Measurements from ENCODE around the gene HIVEP3.

The HIVEP3 gene

DNA sequence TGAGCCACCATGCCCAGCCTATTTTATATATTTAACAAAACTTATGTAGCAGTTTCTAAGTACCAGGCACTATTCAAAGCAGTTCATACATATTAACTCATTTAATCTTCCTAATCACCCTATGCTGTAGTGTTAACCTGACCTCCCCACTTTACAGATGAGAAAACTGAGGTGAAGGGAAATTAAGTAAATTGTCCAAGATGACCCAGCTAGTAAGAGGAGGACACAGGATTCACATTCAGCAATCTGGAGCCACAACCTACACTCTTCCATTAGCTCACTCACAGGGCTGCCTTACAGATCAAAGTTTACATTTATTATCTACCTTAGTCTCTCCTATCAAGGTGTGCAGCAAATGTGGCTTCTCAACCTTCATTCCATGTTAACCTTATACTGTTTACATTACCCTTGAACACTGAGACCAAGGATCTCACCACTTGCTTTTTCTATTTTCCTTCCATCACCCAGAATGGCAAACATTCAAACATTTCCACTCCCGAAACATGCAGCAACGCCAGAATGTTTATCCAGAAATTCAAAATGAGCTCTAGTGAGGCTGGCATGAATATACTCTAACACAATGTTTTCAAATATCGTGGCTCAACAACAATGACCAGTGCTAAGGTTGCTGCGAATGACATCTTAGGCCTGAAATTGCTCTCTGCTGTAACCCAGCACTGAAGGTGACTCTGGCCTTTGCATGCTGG lies 24.5 kb downstream of the HIVEP3 start:
- no peak for DNase-seq (ENCODE audit: low read depth in 2 of 2)

DNA sequence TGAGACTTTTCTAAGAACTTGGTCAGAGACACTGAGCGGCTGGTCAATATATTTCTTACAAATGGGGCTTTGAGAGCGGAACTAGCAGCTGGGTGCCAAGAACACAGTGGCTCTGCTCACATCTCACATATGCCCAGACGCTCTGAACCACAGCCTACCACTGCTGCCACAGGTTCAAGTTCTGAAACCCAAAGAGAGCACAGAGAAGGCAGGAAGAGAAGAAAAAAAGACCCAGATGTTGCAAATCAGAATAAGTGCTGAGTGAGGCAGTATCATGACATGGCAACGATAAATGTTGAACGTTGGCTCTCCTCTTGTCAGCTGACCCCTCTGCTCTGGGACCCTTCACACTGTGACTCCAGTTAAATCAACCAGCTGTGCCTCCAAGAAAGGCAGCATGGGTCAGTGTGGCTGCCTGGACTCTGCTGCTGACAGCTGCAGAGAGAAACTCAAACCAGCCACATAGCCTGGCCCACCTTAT lies 26.4 kb downstream of the HIVEP3 start:
- DNase-seq (ENCODE audit: low read depth in 2 of 2), result no peak

DNA sequence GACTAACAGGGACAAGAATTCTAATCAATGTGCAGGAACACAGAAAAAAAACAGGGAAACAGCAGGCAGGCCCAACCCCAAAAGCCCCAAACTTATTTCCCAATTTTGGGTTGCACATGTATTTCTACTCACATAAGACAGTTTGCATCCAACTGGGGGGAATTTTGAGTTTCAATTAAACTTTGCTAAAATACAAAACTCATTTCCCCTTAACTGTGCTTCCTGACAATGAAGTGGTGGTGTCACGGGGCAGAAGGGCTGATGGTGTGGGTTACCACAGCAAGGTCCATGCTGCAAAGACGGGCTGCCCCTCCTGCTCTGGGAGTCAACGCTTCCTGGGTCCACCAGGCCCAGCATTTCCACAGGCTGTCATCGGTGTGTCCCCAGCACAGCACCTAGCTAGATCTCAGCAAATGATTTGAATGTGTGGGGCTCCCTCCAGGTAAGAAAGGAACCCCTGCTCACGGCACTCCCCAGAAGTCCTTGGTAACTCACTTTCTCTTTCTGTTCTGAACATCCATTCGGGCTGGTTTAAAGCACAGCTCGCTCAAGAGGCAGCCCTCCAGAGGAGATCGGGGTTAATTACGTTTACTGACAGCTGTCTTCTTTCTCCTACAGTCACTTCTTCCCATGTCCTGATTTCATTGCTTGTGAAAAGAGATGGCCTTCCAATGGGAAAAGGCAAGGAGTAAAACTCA lies 27.4 kb downstream of the HIVEP3 start:
- DNase-seq (ENCODE audit: low read depth in 2 of 2), result peak; percentile 20 to 52

DNA sequence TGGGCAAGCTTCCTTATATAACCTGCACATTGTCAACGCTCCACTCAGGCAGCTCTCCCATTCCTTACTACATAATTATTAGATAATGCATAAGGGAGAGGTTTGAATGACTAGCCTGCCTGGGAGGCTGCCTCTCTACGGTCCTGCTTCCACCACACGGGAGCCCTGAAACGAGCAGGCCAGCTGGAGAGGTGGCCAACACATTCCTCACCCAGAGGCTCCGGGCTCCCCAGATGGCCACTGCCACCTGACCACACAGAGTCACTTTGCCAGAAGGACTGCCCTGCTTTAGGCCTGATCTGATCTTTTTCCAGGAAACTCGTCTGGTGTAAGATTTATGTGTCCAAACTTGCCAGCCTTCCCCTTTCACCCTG lies 27.9 kb downstream of the HIVEP3 start:
- DNase-seq (ENCODE audit: low read depth in 2 of 2), result no peak

DNA sequence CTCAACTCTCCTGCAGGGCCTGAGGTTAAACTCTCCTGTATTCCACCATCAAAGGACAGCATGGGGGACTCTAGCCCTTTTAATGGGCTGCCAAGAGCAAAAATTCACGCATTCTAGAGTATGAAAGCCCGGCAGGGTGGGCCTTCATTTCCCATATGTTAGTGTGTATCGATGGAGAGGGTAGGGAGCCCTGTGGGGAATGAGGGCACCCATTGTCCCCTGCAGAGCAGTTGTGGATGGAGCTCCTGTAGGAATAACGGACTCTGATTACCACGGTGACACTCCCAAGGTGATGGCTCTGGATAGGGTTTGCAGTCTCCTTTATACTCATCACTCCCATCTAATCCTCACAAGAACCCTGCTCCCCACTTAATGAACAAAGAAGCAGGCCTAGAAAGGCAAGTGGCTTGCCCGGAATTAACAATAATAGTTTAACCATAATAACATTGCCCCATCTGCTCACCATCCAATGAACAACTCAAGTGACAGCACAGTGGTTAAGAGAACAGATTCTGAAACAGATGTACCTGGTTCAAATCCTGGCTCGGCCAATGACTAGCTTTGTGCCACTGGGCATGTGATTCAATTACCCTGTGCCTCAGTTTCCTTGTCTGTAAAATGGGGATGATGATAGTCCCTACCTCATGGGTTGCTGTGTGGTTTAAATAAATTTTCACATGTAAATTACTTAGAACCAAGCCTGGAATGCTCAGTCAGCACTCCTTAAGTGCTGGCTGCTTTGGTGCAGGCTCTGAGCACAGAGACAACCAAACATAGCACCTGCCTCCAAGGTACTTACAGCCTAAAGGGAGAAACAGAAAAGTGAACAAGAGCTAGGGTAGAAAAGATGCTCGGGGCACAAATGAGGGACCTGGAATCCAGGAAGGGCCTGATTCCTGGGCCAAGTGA lies 29.0 kb downstream of the HIVEP3 start:
- DNase-seq (ENCODE audit: low read depth in 2 of 2), result no peak

DNA sequence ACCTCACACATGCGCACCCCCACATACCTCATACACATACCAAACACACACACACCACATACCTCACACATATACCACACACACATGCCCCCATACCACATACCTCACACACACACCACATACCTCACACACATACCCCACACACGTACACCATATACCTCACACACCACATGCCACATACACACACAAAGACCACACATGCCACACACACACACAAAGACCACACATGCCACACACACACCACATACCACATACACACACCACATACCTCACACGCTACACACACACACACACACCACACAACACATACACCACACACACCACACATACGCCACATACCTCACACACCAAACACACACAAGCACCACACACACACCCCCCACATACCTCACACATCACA lies 30.0 kb downstream of the HIVEP3 start:
- DNase-seq (ENCODE audit: low read depth in 2 of 2), result no peak

DNA sequence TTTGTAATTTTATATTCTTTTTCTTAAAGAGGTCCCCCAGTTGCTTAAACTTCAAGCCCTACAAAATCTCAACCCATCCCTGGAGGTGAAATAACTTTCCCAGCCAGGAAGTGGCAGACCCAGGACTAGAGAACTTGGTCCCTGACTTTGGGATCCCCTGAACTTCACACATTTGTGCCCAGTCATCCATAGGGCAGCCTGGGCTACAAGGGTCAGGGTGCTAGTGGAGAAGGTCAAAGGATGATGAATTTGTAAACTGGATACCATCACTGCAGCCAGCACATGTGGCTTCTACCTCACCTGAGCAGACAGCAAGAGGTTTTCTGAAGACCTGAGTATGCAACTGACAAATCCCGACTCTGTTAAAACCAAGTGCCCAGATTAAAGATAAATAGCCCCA lies 31.4 kb downstream of the HIVEP3 start:
- no peak for DNase-seq (ENCODE audit: low read depth in 2 of 2)

DNA sequence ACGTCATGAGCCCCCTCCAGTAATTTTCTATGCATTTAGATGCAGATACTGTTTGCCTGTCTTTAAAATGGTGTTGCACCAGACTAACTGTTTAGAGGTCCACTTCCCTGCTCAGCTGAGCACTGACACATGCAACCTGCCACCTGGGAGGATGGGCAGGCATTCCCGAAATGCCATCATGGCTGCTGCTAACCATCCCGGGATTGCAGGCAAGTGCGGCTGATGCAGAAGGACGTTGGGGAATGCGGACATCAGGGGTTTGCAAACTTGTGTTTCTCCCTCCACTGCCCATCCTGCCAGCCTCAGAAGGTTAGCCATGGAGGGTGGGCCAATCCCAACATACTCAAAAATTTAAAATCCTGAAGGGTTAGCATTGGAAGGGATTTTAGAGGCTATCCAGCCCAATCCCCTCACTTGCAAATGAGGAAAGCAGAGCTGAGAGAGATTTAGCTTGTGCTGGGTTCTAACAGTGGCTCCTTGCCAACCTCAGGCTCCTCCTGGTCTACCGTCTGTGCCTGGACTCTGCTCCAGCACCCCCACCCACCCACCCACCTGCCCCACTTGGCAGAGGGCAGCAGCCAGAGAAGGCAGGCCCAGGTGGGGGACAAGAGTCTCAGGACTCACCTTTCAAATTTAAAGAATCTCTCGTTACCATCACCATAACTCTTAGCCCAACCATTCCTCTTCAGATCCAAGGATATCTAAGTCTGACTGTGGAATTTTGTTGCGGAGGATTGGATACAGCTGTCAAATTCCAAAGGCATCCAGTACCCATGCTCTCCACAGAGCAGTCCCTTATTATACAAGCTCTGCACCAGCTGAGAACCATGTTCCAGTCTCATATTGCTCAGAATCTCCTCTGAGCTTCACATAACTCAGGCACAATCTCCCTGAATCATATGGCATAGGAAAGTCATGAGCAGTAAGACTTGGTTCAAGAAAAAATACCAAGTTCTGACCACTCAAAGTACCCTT lies 34.2 kb downstream of the HIVEP3 start:
- no peak for DNase-seq (ENCODE audit: low read depth in 2 of 2)

DNA sequence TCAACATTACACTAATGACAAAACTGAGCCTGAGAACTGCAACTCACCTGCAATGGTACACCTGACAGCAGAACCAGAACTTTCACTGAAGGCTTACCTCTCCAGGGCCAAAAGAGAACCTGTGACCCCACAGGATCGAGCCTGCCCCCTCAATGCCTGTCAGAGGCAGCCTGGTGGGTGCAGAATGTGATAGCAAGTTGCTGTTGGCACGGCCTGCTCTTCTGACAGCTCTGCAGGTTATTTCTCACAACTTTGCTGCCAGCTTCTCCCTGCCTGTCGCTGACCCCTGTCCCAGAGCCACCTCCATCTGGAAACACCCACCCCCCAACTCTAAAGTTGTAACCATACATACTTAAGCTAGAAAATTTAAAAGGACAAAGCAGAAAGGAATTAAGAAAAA lies 35.2 kb downstream of the HIVEP3 start:
- no peak for DNase-seq (ENCODE audit: low read depth in 2 of 2)

DNA sequence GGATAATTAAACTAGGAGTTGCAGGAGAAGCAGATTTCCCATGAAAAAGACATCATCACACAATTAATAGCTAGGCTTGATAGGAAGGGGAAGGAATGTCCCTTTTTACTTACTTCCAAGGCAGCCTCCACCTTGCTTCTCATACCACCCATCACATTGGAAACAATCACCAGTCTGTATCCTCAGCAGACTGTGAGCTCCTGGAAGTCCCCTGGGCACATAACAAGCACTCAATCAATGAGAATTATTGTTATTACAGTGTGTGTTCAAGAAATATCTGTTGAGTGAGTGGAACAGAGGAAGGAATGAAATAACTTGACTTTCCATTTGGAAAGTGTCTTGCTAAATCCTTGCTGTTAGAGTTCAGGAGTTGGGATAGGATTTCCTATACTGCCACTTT lies 36.2 kb downstream of the HIVEP3 start:
- DNase-seq (ENCODE audit: low read depth in 2 of 2), result no peak

DNA sequence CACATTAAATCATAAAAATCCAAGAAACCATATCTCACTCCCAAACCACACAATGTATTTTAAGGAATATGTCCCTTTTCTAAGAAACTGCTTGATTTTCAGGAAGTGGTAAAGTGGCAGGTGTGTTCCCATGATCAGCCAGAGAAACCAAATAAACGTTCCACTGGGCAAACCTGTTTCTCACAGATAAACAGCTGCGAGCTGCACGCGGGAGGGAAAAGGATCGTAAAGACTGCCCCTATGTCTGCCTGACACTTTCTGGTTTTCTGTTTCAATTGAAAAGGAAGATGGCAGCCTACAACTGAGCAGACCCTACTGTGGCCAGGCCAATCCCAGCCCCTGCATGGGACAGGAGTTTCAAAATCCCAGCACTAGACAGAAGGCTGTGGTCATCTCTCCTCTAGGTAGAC lies 36.6 kb downstream of the HIVEP3 start:
- DNase-seq (ENCODE audit: low read depth in 2 of 2), result no peak

DNA sequence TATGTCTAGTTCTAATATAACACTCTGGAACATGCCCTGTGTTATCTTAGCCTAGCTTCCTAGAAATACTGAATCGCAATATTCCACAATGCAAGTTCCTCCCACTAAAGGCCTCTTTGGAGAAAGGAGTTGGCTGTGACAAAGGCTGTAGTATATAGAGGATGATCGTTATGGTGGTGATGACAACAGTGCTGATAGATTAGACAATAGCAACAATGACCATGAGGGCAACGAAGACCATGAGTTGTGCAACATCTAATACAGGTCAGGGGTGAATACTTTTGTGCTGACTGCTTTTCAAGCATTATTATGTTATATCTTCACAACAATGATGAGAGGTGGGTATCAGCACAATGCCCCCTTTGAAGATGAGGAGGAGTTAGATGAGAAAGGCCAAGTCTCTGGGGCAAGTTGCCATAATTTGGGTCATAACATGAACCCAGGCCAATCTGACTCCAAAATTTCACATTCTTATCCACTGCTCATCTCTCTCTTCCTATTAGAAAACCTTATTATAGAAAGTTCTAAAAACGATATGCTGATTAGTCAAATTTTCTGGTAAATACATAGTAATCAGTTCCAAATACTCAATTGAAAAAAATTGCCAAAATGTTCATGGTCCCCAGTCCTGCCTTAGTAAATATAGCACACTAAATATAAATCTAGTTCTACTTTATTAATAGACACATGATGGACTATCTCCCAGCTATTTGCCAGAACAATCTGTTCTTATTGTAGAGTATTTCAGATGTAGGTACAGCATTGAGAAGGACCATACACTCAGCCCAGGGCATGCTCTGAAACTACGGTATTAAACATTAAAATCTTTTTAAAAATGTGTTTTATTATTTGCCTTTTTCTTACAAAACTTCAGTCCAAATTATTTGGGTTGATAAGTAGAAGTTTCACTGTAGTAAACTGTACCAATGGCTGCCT lies 37.5 kb downstream of the HIVEP3 start:
- DNase-seq (ENCODE audit: low read depth in 2 of 2), result no peak

DNA sequence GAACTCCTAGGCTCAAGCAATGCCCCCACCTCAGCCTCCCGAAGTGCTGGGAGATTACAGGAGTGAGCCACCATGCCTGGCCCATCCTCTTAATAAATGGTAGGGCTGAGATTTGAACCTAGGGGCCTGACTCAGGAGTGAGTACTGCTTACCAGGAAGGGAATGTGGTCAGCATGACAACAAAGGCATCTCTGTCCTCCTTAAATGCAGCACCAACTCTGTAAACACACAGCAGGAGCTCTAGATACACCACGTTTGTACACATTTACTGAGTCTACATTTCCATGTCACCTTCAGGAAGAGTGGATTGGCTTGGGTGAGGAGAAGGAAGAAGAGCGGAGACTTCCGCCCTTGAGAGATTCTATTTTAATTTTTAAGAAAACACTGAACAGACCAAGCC lies 38.5 kb downstream of the HIVEP3 start:
- DNase-seq (ENCODE audit: low read depth in 2 of 2), result no peak

DNA sequence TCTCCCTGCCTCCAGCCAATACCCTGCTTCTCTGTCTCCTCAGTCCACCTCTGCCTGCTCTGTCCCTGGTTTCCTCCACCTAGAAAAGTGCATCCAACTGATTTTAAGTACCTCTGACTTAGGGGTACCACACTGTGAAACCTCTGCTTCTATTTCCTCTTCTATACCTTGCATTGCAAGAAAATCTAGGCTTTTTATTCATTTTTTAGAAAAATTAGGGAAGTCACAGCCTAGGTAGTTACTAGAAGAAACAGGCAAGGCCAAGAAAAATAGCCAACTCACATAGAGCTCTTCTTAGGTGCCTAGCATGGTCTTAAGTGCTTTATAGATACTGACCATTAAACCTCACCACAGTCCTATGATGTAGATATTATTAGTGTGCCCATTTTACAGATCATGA lies 39.1 kb downstream of the HIVEP3 start:
- no peak for DNase-seq (ENCODE audit: low read depth in 2 of 2)

DNA sequence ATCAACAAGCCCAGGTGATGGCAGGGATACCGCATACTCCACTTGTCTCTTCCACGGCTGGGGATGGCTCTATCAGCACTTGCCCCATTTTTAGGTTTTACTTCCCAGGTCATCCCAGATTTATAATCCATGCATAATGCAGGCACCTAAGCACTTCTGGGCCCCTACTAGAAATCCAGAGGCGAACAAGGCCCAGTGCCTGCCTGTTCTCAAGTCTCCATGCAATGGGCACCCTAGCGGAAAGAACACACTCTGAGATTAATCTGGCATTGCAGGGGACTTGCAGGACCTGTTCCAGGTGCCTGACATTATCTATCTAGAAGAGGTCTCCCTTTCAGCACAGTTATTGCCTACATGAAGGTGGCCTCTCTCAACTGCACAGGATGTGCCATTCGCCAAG lies 39.8 kb downstream of the HIVEP3 start:
- no peak for DNase-seq (ENCODE audit: low read depth in 2 of 2)

DNA sequence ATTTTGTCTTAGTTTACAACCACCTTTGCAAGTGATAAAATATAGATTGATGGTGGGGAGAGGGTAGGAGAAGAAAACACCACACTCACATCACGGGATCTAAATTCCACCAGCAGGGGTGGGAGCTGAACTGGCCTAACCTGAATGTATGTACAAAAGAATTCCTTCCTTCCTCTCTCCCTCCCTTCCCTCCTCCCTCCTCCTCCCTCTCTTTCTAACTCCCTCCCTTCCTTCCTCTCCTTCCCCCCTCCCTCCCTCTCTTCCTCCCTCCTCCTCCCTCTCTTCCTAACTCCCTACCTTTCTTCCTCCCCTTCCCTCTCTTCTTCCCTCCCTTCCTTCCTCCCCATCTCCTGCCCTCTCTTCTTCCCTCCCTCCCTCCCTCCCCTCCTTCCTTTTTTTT lies 40.2 kb downstream of the HIVEP3 start:
- no peak for DNase-seq (ENCODE audit: low read depth in 2 of 2)

DNA sequence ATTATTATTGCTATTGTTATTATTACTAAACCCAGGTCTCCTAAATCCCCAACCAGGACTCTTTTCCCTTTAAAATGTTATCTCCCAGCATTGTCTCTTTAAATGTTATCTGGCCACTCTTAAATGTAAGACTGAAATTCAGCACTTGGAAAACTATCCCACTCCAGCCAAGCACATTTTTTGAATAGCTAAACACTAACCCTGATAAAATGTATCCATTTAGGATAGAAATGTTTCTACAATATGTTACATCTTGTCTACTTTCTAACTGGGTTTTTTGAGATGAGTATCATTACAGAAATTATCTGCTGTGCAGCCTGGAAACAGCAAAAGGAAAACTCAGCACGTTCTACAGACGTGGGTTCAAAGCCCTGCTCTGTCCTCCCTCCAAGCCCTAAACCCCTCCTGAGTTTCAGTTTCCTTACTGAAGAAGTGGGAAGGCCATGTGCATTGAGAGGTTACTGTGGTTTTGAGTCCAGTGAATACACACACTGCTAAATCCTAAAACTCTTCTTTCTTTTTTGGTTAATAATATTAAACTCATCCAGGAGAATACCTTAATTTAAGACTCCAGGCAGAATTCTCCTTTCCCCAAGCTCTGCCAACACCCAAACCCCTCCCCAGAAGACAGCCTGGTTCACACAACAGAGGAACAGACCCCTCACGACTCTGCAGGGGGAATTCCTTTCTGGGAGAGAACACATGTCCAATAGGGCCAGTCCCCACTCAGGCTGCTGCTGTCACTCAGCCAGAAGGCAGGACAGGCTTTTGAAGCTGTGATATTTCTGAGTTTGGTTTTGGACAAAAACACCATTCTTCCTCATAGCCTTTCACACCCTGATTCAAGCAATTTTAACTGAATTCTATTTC lies 41.9 kb downstream of the HIVEP3 start:
- no peak for DNase-seq (ENCODE audit: low read depth in 2 of 2)

DNA sequence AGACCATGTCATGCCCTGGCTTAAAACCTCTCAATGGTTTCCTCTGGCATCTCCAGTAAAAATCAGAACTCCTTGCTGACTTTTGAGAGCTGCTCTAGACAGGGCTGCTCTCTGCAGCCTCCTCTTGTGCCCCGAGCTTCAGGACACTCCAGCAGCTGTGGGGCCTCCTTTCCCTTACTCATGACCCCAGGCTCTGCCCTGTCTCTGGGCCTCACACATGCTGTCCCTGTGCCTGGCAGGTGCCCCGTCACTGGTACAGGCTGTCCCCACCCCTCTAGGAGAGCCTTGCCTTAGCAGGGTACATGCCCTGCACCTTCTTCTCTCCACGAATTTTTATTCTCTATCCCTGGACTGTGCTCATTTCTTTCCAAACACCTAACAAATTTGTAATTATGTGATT lies 43.2 kb downstream of the HIVEP3 start:
- no peak for DNase-seq (ENCODE audit: low read depth in 2 of 2)

DNA sequence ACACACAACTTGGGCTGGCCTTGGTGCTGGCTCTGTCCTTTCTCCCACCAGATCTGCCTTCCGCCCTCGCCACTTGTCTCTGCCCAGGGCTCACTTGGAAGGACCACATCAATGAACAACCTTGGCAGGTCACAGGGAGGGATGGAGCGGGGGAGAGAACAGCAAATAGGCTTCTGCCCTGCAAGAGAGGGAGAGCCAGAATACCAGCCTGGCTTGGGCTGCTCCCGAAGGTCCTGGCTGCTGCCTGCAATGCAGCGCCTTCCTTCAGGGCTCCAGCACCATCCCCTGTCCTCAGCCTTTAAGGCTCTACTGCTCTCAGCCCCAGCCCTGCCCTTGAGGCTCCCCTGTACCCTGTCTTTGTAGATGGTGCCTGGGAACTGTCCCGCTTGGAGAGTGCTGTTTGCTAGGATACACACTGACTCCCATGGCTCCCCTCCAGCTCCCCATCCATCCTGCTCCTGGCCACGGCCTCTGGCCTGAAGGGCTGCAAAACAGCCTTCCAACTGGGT lies 43.8 kb downstream of the HIVEP3 start:
- DNase-seq (ENCODE audit: low read depth in 2 of 2), result no peak
